H1 (cell line): ENCODE results near the gene CROCC. TPM values are rescaled to one million over a fixed set of nuclear protein-coding genes. Genes with fewer than 3 reads are reported as not detected.
"Not testable (repeated sequence)": the region's sequence is repeated elsewhere in the genome, so short reads cannot be mapped to it uniquely, and the experiment has no call there.

Source experiments
- CTCF ChIA-PET: fragments of 300-600 bp; sonication (Branson Sonifier 250); formaldehyde crosslinking; loops from one replicate; lab custom pipeline; 2021; ENCODE audit not compliant: partially characterized antibody; lab: Charles Lee
- POLR2A ChIA-PET: fragments of 300-600 bp; sonication (Branson Sonifier 250); formaldehyde crosslinking; loops from one replicate; lab custom pipeline; 2021; ENCODE audit warnings: inconsistent platforms; ENCODE audit not compliant: partially characterized antibody; lab: Charles Lee
- DNase-seq, 2 experiments: peaks; one replicate each; pipeline versions ENCODE4 v3.0.0 to v3.0.0-alpha.2; 2010 to 2022; ENCODE audit warnings: low spot score in 2 of 2, low read depth in 1 of 2, mixed read lengths in 1 of 2
- FAIRE-seq: peaks from 2 replicates; lab custom pipeline; 2011; peaks lifted over from hg19 to GRCh38; lab: Jason Lieb, UNC
- H2AFZ ChIP-seq: 2 replicates; pipeline ENCODE4 v1.8.1; 2012; ENCODE audit warnings: low read length, inconsistent platforms
- H2AK5ac ChIP-seq: 2 replicates; pipeline ENCODE4 v1.6.1; 2013; ENCODE audit warnings: low read depth, low read length
- H2BK120ac ChIP-seq: replicated peaks from 2 replicates; pipeline ENCODE3; 2013; ENCODE audit warnings: low read depth, low read length, inconsistent platforms
- H2BK12ac ChIP-seq: 2 replicates; pipeline ENCODE4 v1.6.1; 2013; ENCODE audit warnings: low read depth, low read length
- H2BK15ac ChIP-seq: 2 replicates; pipeline ENCODE4 v1.6.1; 2013; ENCODE audit warnings: low read length
- H2BK20ac ChIP-seq: 2 replicates; pipeline ENCODE4 v1.6.1; 2013; ENCODE audit warnings: low read length
- H2BK5ac ChIP-seq: 2 replicates; pipeline ENCODE4 v1.6.1; 2013; ENCODE audit warnings: low read depth, low read length
- H3K14ac ChIP-seq: 2 replicates; pipeline ENCODE4 v1.6.1; 2013; ENCODE audit warnings: inconsistent platforms; ENCODE audit not compliant: insufficient read length
- H3K18ac ChIP-seq: 2 replicates; pipeline ENCODE4 v1.6.1; 2013; ENCODE audit warnings: low read length; ENCODE audit errors: extremely low read depth
- H3K23ac ChIP-seq: 2 replicates; pipeline ENCODE4 v1.6.1; 2013; ENCODE audit warnings: inconsistent platforms; ENCODE audit not compliant: insufficient read length
- H3K23me2 ChIP-seq: 2 replicates; pipeline ENCODE4 v1.6.1; 2013; ENCODE audit warnings: low read depth, low read length
- H3K27ac ChIP-seq: 2 replicates; pipeline ENCODE4 v1.6.1; 2011; ENCODE audit warnings: low read depth, low read length, inconsistent platforms
- H3K27me3 ChIP-seq, 4 experiments: replicated peaks in 1 of 4; 1 replicate in 1 of 4; 2 replicates in 3 of 4; pipeline versions ENCODE4 v1.6.1 to v1.8.1; 2011 to 2013; ENCODE audit warnings: low read length in 3 of 4, mild to moderate bottlenecking in 3 of 4, inconsistent platforms in 2 of 4, mixed read lengths in 2 of 4, moderate library complexity in 1 of 4; ENCODE audit not compliant: control insufficient read depth in 3 of 4, insufficient read depth in 3 of 4; ENCODE audit errors: extremely low read depth in 1 of 4
- H3K36me3 ChIP-seq, 4 experiments: 2 replicates each; pipeline versions ENCODE4 v1.6.1 to v1.8.1; 2011 to 2013; ENCODE audit warnings: mild to moderate bottlenecking in 4 of 4, low read length in 3 of 4, moderate library complexity in 2 of 4, control low read depth in 1 of 4, inconsistent platforms in 1 of 4; ENCODE audit not compliant: insufficient read depth in 4 of 4, control insufficient read depth in 2 of 4
- H3K4ac ChIP-seq: replicated peaks from 2 replicates; pipeline ENCODE3; 2013; ENCODE audit warnings: low read length, low read depth, mixed read lengths, inconsistent platforms; ENCODE audit not compliant: insufficient read length
- H3K4me1 ChIP-seq, 4 experiments: replicated peaks in 1 of 4; 1 replicate in 1 of 4; 2 replicates in 3 of 4; pipeline versions ENCODE4 v1.6.1 to v1.8.1; 2011 to 2013; ENCODE audit warnings: low read length in 3 of 4, inconsistent platforms in 2 of 4, mixed read lengths in 1 of 4; ENCODE audit not compliant: insufficient read depth in 4 of 4, control insufficient read depth in 3 of 4
- H3K4me2 ChIP-seq, 2 experiments: 2 replicates each; pipeline versions ENCODE4 v1.6.1 to v1.8.1; 2011 to 2013; ENCODE audit warnings: low read depth in 2 of 2, low read length in 2 of 2, control low read depth in 1 of 2, inconsistent platforms in 1 of 2, mild to moderate bottlenecking in 1 of 2; ENCODE audit not compliant: insufficient read depth in 1 of 2
- H3K4me3 ChIP-seq, 4 experiments: fragments of 200-600, 300-600 bp in 1 of 4; sonication (generic), shearing (Covaris generic), sonication (Bioruptor Twin) in 1 of 4; 2 replicates each; pipeline versions ENCODE4 v1.5.1 to v1.8.1; 2011 to 2016; ENCODE audit warnings: low read length in 4 of 4, low read depth in 3 of 4, control low read depth in 2 of 4, inconsistent platforms in 2 of 4, mild to moderate bottlenecking in 2 of 4, mixed read lengths in 1 of 4, moderate library complexity in 1 of 4; ENCODE audit not compliant: insufficient read depth in 2 of 4; ENCODE audit errors: extremely low read depth in 1 of 4
- H3K56ac ChIP-seq: replicated peaks from 2 replicates; pipeline ENCODE3; 2013; ENCODE audit warnings: low read depth, mild to moderate bottlenecking, mixed read lengths, low read length, inconsistent platforms; ENCODE audit not compliant: insufficient read length
- H3K79me1 ChIP-seq: 2 replicates; pipeline ENCODE4 v1.6.1; 2013; ENCODE audit warnings: low read depth, low read length, control low read depth
- H3K79me2 ChIP-seq, 2 experiments: 2 replicates each; pipeline versions ENCODE4 v1.6.1 to v1.8.1; 2012 to 2013; ENCODE audit warnings: low read length in 2 of 2, mild to moderate bottlenecking in 2 of 2, inconsistent platforms in 1 of 2; ENCODE audit not compliant: insufficient read depth in 2 of 2, control insufficient read depth in 1 of 2
- H3K9ac ChIP-seq, 4 experiments: replicated peaks in 1 of 4; 1 replicate in 1 of 4; 2 replicates in 3 of 4; pipeline versions ENCODE4 v1.6.1 to v1.8.1; 2011 to 2013; ENCODE audit warnings: low read depth in 3 of 4, low read length in 3 of 4, control low read depth in 2 of 4, mild to moderate bottlenecking in 2 of 4, moderate library complexity in 2 of 4, inconsistent platforms in 1 of 4; ENCODE audit errors: extremely low read depth in 1 of 4
- H3K9me3 ChIP-seq, 2 experiments: 2 replicates each; pipeline versions ENCODE4 v1.6.1 to v1.8.1; 2012 to 2013; ENCODE audit warnings: mild to moderate bottlenecking in 2 of 2, moderate library complexity in 2 of 2, control low read depth in 1 of 2, inconsistent platforms in 1 of 2, low read depth in 1 of 2, low read length in 1 of 2, mixed read lengths in 1 of 2; ENCODE audit not compliant: insufficient read depth in 2 of 2
- H4K20me1 ChIP-seq, 2 experiments: replicated peaks in 1 of 2; 2 replicates each; pipeline versions ENCODE3 to v1.8.1; 2011 to 2013; ENCODE audit warnings: inconsistent platforms in 2 of 2, low read length in 2 of 2, mild to moderate bottlenecking in 1 of 2; ENCODE audit not compliant: insufficient read depth in 2 of 2, control insufficient read depth in 1 of 2
- H4K5ac ChIP-seq: 2 replicates; pipeline ENCODE4 v1.6.1; 2013; ENCODE audit warnings: low read length, low read depth, mixed read lengths, inconsistent platforms; ENCODE audit not compliant: insufficient read length
- H4K8ac ChIP-seq: 2 replicates; pipeline ENCODE4 v1.8.0; 2013; ENCODE audit warnings: mild to moderate bottlenecking, moderate library complexity, low read length, inconsistent platforms; ENCODE audit not compliant: insufficient read depth; ENCODE audit errors: extremely low read depth
- H4K91ac ChIP-seq: replicated peaks from 2 replicates; pipeline ENCODE3; 2013; ENCODE audit warnings: low read length, mixed read lengths, inconsistent platforms; ENCODE audit not compliant: insufficient read length
- CTBP2 ChIP-seq: IDR thresholded peaks from 2 replicates; pipeline ENCODE4 v1.7.0; 2011; ENCODE audit warnings: borderline replicate concordance, mild to moderate bottlenecking, moderate library complexity, mixed read lengths, low read length; ENCODE audit not compliant: insufficient read depth, insufficient read length
- SP1 ChIP-seq: IDR thresholded peaks from 2 replicates; pipeline ENCODE4 v1.6.1; 2011; ENCODE audit warnings: low read depth, low read length
- SP4 ChIP-seq: IDR thresholded peaks from 2 replicates; pipeline ENCODE4 v1.6.1; 2012; ENCODE audit warnings: low read length, inconsistent platforms
- WGBS, 2 experiments: shearing (Covaris generic) in 1 of 2; methylation state at CpG; one replicate each; pipeline versions ENCODE4 v1.1.6 to v1.1.7; 2013 to 2015; ENCODE audit warnings: low lambda C conversion rate in 2 of 2, mixed read lengths in 2 of 2, inconsistent platforms in 1 of 2, low coverage in 1 of 2, missing lambda C conversion rate in 1 of 2; ENCODE audit not compliant: insufficient replicate concordance in 2 of 2, insufficient coverage in 1 of 2, insufficient read length in 1 of 2; ENCODE audit errors: extremely low coverage in 1 of 2, missing lambda C conversion rate in 1 of 2; 5-methylcytosine and 5-hydroxymethylcytosine counted together
- polyA plus RNA-seq, 7 experiments: library from polyadenylated mRNA; depleted of rRNA in 3 of 7; stranded (reverse) in 5 of 7; unstranded in 2 of 7; fragments of >200 nt in 5 of 7; fragments of 200-250 nt in 2 of 7; gene quantifications; 1 replicate in 5 of 7; 2 replicates in 1 of 7; 4 replicates in 1 of 7; pipeline versions ENCODE4 v1.2.1 to v1.2.3, GENCODE V29; 2011 to 2013; ENCODE audit warnings: missing spikeins in 2 of 7, mixed read lengths in 2 of 7
- total RNA-seq: library from RNA; stranded (reverse); fragmentation: NEBNext Ultra II Directional; extraction: Animal tissue kit (Norgen Biotek cat#: 25700); gene quantifications from 2 replicates; pipeline ENCODE4 v1.2.1, GENCODE V29; 2021
- TF ChIP-seq, protein P1 (sequence below): IDR thresholded peaks from 2 replicates; pipeline ENCODE4 v1.6.1; 2012; ENCODE audit warnings: low read length, inconsistent platforms

CROCC gene
- total and polyA plus RNA-seq, 2 of the 8 experiments (the other 6 are each of a cell fraction or from before 2014, with no cell fraction given): 12.1 to 39.5 TPM

DNA sequence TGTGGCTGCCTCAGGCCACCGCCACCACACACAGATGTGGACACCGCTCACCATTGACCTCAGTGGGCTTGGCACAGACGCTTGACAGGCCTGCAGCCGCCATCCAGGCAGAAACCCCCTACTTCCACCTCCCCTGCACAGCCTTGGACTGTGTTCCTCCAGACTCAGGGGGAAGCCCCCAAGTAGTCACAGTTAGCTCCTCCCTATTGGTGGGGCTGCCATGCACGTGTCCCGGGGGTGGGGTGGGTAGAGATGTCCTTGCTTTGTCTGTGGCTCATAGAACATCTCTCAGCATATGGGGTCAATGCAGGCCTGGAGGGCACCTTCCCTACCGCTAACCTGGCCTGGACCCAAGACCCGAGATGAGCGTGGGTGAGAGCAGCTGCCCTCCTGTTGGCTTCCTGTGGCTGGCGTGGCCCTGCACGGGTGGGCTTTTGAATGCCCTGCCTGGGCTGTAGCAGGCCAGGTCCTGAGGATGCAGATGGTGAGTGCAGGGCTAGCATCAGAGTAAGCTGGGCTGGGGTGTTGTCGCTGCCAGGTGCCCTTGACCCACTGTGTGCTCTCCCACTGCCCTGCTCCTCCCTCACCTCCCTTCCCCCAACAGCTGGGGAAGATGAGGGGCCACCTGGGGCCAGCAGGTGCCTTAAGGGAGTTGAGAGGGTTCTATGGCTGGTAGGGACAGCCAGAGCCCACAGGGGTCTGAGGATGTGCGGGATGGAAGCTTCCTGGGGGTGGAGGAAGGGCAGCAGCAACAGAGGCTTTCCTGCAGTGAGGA, 6.2 kb downstream of the CROCC start (continued):
- TF ChIP-seq, protein P1, sequence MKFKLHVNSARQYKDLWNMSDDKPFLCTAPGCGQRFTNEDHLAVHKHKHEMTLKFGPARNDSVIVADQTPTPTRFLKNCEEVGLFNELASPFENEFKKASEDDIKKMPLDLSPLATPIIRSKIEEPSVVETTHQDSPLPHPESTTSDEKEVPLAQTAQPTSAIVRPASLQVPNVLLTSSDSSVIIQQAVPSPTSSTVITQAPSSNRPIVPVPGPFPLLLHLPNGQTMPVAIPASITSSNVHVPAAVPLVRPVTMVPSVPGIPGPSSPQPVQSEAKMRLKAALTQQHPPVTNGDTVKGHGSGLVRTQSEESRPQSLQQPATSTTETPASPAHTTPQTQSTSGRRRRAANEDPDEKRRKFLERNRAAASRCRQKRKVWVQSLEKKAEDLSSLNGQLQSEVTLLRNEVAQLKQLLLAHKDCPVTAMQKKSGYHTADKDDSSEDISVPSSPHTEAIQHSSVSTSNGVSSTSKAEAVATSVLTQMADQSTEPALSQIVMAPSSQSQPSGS: no peak
- no peak for TF ChIP-seq SP1
- TF ChIP-seq SP4: no peak
- TF ChIP-seq CTBP2: no peak

DNA sequence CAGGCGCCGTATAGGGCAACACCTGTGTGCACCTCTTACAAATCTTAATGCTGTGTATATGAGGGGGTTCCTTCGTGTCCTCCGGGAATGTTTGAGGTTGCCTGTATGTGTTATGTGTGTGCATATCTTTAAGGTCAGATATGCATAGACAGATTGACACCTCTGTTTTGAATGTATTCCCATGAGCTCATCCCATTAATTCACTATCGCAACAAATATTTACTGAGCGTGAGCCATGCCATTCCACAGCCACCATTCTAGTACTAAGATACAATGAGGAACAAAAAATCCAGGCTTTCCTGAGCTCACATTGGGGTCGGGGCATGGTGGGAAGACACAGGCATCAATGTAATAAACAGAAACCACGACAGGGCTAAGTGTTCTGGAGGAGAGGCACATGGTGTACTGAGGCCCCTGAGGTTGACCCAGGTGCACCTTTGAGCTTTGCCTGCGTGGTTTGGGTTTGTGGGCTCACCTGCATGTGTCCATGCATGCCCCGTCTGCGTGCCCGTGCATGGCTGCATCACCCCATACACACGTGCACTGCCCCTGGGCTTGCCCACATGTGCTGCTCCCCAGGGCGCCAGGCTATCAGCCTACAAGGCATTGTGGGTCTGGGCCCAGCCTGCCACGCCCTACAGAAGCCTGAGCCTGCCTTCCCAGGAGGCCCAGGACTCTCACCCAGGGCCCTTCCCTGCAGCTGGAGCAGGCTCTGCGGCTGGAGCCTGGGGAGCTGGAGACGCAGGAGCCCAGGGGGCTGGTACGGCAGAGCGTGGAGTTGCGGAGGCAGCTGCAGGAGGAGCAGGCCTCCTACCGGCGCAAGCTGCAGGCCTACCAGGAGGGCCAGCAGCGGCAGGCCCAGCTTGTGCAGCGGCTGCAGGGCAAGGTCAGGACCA, 7.7 kb downstream of the CROCC start:
- not testable (repeated sequence) for H3K27me3 ChIP-seq, H3K79me2 ChIP-seq, H3K23ac ChIP-seq, FAIRE-seq, H3K9ac ChIP-seq, H3K27ac ChIP-seq, H3K4me3 ChIP-seq, H2BK120ac ChIP-seq, H2BK20ac ChIP-seq, H2BK5ac ChIP-seq, H3K9me3 ChIP-seq, H4K5ac ChIP-seq, H3K14ac ChIP-seq, H3K56ac ChIP-seq, H4K91ac ChIP-seq, H3K23me2 ChIP-seq, H3K4me2 ChIP-seq, DNase-seq, H3K4ac ChIP-seq, H2BK15ac ChIP-seq, H2AK5ac ChIP-seq, H2AFZ ChIP-seq, H3K18ac ChIP-seq, H2BK12ac ChIP-seq
- Histone ChIP-seq H3K4me1 (peaks cover 0 to 13% (median 7%) of the 10 kb centered on the region in 4 experiments; a peak in 5 of 7 replicates), H4K20me1 (peaks cover 2 to 17% of the 10 kb centered on the region in 2 experiments), H4K8ac (0 out of 2 replicates have a peak overlapping the region, but pooled peaks have one; percentile 51), H3K36me3 (peaks cover 0 to 10% (median 7%) of the 10 kb centered on the region in 4 experiments; a peak in 2 of 8 replicates), H3K79me1 (peaks cover 19% of the 10 kb centered on the region)
- CTCF ChIA-PET: interaction anchor here (0.8 to 3.5 kb wide), 18 partner anchors 8 to 320 kb away, joined by 3 to 22 read pairs (median 6); partner anchors contain the start of gene CROCC
- POLR2A ChIA-PET: interaction anchor here (1.3 to 1.9 kb wide), 4 partner anchors 15 to 84 kb away, joined by 3 to 15 read pairs (median 3); no protein-coding TSS in a partner anchor
- WGBS, 2 experiments: 90% methylated on average over 22 of the region's 24 CpGs; no CpG with 5 or more reads in 1 of the 2 experiments
